Measurements from ENCODE around the gene ABTB2. TPM values are rescaled to one million over a fixed set of nuclear protein-coding genes. Genes with fewer than 3 reads are reported as not detected.

Gene ABTB2
- total RNA-seq, 1 experiment from 2014 or later: 46.3 TPM

GRCh38 chr11:34360046-34360445, 2.2 kb upstream of the ABTB2 start:
- Histone ChIP-seq H3K36me3 (ENCODE audit: insufficient read depth, low read length, poor library complexity, severe bottlenecking) (no peaks in the 10 kb centered on the region), H3K27me3 (replicated peaks; ENCODE audit: insufficient read depth, low read depth, low read length, poor library complexity) (no peaks in the 10 kb centered on the region), H3K4me3 (ENCODE audit: low read depth, low read length, poor library complexity, severe bottlenecking) (no peak overlapping the region), H3K27ac (ENCODE audit: low read depth, low read length, poor library complexity, severe bottlenecking) (no peak overlapping the region), H3K9me3 (ENCODE audit: low read depth, low read length, poor library complexity, severe bottlenecking) (no peaks in the 10 kb centered on the region), H3K4me1 (ENCODE audit: insufficient read depth, low read length, poor library complexity, severe bottlenecking) (peaks cover 26% of the 10 kb centered on the region)
- CTCF ChIA-PET: interaction anchor here (1.7 kb wide), 1 partner anchor 186 kb away, joined by 15 read pairs; no protein-coding TSS in a partner anchor
- no peak for DNase-seq (ENCODE audit: low spot score)
- intact Hi-C loops (cut with micrococcal nuclease; ENCODE audit: unreplicated experiment): loop anchor here (10.0 kb wide), 1 partner anchor 535 kb away; no protein-coding TSS in a partner anchor
- BruUV-seq (replicated peaks): no TSS peak
- TF ChIP-seq CTCF (conservative IDR thresholded peaks at IDR 0.05; ENCODE audit: low read depth, low read length) (no peak), EZH2 (IDR thresholded peaks at IDR 0.05; ENCODE audit: borderline replicate concordance, low read depth, low read length, poor library complexity, severe bottlenecking) (no peak)
- POLR2A ChIA-PET (ENCODE audit: low non-redundant PET): no interaction called here

GRCh38 chr11:34359548-34359891, 1.7 kb upstream of the ABTB2 start:
- H3K9me3 ChIP-seq (ENCODE audit: low read depth, low read length, poor library complexity, severe bottlenecking): no peaks in the 10 kb centered on the region

GRCh38 chr11:34358728-34359547, 1.1 kb upstream of the ABTB2 start:
- Histone ChIP-seq H3K36me3 (ENCODE audit: insufficient read depth, low read length, poor library complexity, severe bottlenecking) (no peaks in the 10 kb centered on the region), H3K9me3 (ENCODE audit: low read depth, low read length, poor library complexity, severe bottlenecking) (no peaks in the 10 kb centered on the region), H3K27ac (ENCODE audit: low read depth, low read length, poor library complexity, severe bottlenecking) (peak overlapping the region; percentile 54), H3K4me1 (ENCODE audit: insufficient read depth, low read length, poor library complexity, severe bottlenecking) (peaks cover 35% of the 10 kb centered on the region), H3K4me3 (ENCODE audit: low read depth, low read length, poor library complexity, severe bottlenecking) (peak overlapping the region; percentile 71), H3K27me3 (replicated peaks; ENCODE audit: insufficient read depth, low read depth, low read length, poor library complexity) (no peaks in the 10 kb centered on the region)
- ChIA-PET POLR2A (ENCODE audit: low non-redundant PET) (interaction anchor here (0.5 to 0.7 kb wide), 5 partner anchors 37 to 185 kb away, joined by 3 to 13 read pairs (median 3); no protein-coding TSS in a partner anchor), CTCF (interaction anchor here (0.6 to 4.0 kb wide), 4 partner anchors 20 to 236 kb away, joined by 3 to 80 read pairs (median 5); no protein-coding TSS in a partner anchor)
- BruUV-seq (replicated peaks): no TSS peak
- TF ChIP-seq EZH2 (IDR thresholded peaks at IDR 0.05; ENCODE audit: borderline replicate concordance, low read depth, low read length, poor library complexity, severe bottlenecking) (no peak), CTCF (conservative IDR thresholded peaks at IDR 0.05; ENCODE audit: low read depth, low read length) (peak; percentile 100)
- intact Hi-C loops (cut with micrococcal nuclease; ENCODE audit: unreplicated experiment): loop anchor here (1.0 to 5.0 kb wide), 9 partner anchors 92 to 551 kb away; partner anchors contain the start of genes CAPRIN1 and NAT10
- DNase-seq (ENCODE audit: low spot score): peak; percentile 98

More at GRCh38 chr11:34359548-34359891, 1.7 kb upstream of the ABTB2 start:
- BruUV-seq (replicated peaks): TSS peak; percentile 56
- no peaks in the 10 kb centered on the region for H3K27me3 ChIP-seq (replicated peaks; ENCODE audit: insufficient read depth, low read depth, low read length, poor library complexity)
- no peak overlapping the region for H3K27ac ChIP-seq (ENCODE audit: low read depth, low read length, poor library complexity, severe bottlenecking)
- CTCF ChIA-PET: no interaction called here
- DNase-seq (ENCODE audit: low spot score): no peak
- H3K4me1 ChIP-seq (ENCODE audit: insufficient read depth, low read length, poor library complexity, severe bottlenecking): peaks cover 31% of the 10 kb centered on the region
- intact Hi-C loops (cut with micrococcal nuclease; ENCODE audit: unreplicated experiment): loop anchor here (1.0 to 5.0 kb wide), 7 partner anchors 92 to 551 kb away; no protein-coding TSS in a partner anchor
- no peaks in the 10 kb centered on the region for H3K36me3 ChIP-seq (ENCODE audit: insufficient read depth, low read length, poor library complexity, severe bottlenecking)
- peak; percentile 46 for TF ChIP-seq CTCF (conservative IDR thresholded peaks at IDR 0.05; ENCODE audit: low read depth, low read length)
- TF ChIP-seq EZH2 (IDR thresholded peaks at IDR 0.05; ENCODE audit: borderline replicate concordance, low read depth, low read length, poor library complexity, severe bottlenecking): no peak
- POLR2A ChIA-PET (ENCODE audit: low non-redundant PET): no interaction called here
- peak overlapping the region; percentile 71 for H3K4me3 ChIP-seq (ENCODE audit: low read depth, low read length, poor library complexity, severe bottlenecking)

All from A673 (cell line).